OCI-LY7 (cell line): ENCODE results near the gene CLEC4C. TPM values are rescaled to one million over a fixed set of nuclear protein-coding genes. Genes with fewer than 3 reads are reported as not detected.
A peak's percentile ranks its signal among the peaks of the same experiment; 100 is the strongest.
"Not testable (repeated sequence)": the region's sequence is repeated elsewhere in the genome, so short reads cannot be mapped to it uniquely, and the experiment has no call there.

ENCODE experiments used
- Bru-seq: library from RNA; stranded (reverse); fragments of 400-500 nt; gene quantifications from one replicate; lab custom pipeline; 2021; lab: Mats Ljungman, UMichigan
- BruChase-seq, 2 experiments: library from RNA; stranded (reverse); fragments of 400-500 nt; gene quantifications; one replicate each; lab custom pipeline; 2021; lab: Mats Ljungman, UMichigan
- BruUV-seq: library from RNA; stranded (reverse); fragments of 400-500 nt; replicated peaks from 2 replicates; lab custom pipeline; 2021; lab: Mats Ljungman, UMichigan
- CTCF ChIA-PET: fragments of 300-600 bp; sonication (Branson Sonifier 250); formaldehyde crosslinking; loops from one replicate; lab custom pipeline; 2022; ENCODE audit warnings: antibody characterized with exemption; ENCODE audit not compliant: unreplicated experiment; lab: Charles Lee
- POLR2A ChIA-PET: fragments of 300-600 bp; sonication (Branson Sonifier 250); formaldehyde crosslinking; loops from one replicate; lab custom pipeline; 2022; ENCODE audit warnings: antibody characterized with exemption; lab: Charles Lee
- DNase-seq: peaks from one replicate; pipeline ENCODE4 v3.0.0-alpha.2; 2015; ENCODE audit warnings: low spot score
- H2AFZ ChIP-seq: fragments of 200-600 bp; sonication (generic), shearing (Covaris generic); 2 replicates; pipeline ENCODE4 v1.6.1; 2014; ENCODE audit warnings: mild to moderate bottlenecking, antibody characterized with exemption, low read length, moderate library complexity
- H3K27ac ChIP-seq: fragments of 200-600 bp; sonication (generic); 2 replicates; pipeline ENCODE4 v1.5.1; 2014; ENCODE audit warnings: mixed run types, low read depth, mild to moderate bottlenecking, moderate library complexity, low read length, inconsistent platforms; ENCODE audit not compliant: poor library complexity, severe bottlenecking
- H3K36me3 ChIP-seq: fragments of 200-600 bp; sonication (generic); 2 replicates; pipeline ENCODE4 v1.6.1; 2014; ENCODE audit warnings: mild to moderate bottlenecking, antibody characterized with exemption, low read length, moderate library complexity, mixed read lengths; ENCODE audit not compliant: insufficient read depth
- H3K4me1 ChIP-seq: fragments of 200-600 bp; sonication (generic); 2 replicates; pipeline ENCODE4 v1.5.1; 2014; ENCODE audit warnings: mild to moderate bottlenecking, low read length; ENCODE audit not compliant: insufficient read depth, poor library complexity, severe bottlenecking
- H3K4me2 ChIP-seq: fragments of 200-600 bp; sonication (generic); 2 replicates; pipeline ENCODE4 v1.6.1; 2014; ENCODE audit warnings: mild to moderate bottlenecking, low read length
- H3K4me3 ChIP-seq: fragments of 200-600 bp; sonication (generic); 2 replicates; pipeline ENCODE4 v1.5.1; 2014; ENCODE audit warnings: mild to moderate bottlenecking, low read depth, low read length; ENCODE audit not compliant: poor library complexity, severe bottlenecking
- H3K79me2 ChIP-seq: fragments of 200-600 bp; sonication (generic); 2 replicates; pipeline ENCODE4 v1.6.1; 2016; ENCODE audit warnings: low read depth, mild to moderate bottlenecking, low read length, moderate library complexity, mixed read lengths; ENCODE audit not compliant: insufficient read depth
- H3K9me2 ChIP-seq: fragments of 200-600 bp; sonication (generic); 2 replicates; pipeline ENCODE4 v1.6.1; 2016; ENCODE audit warnings: mild to moderate bottlenecking, low read length, mixed read lengths; ENCODE audit not compliant: insufficient read depth
- H3K9me3 ChIP-seq: fragments of 200-600 bp; sonication (generic); 2 replicates; pipeline ENCODE4 v1.6.1; 2014; ENCODE audit warnings: mild to moderate bottlenecking, mixed run types, low read length, mixed read lengths
- H4K20me1 ChIP-seq: fragments of 200-600 bp; sonication (generic); 2 replicates; pipeline ENCODE4 v1.6.1; 2014; ENCODE audit warnings: mild to moderate bottlenecking, antibody characterized with exemption, low read length, moderate library complexity, mixed read lengths; ENCODE audit not compliant: insufficient read depth
- EZH2phosphoT487 ChIP-seq: fragments of 200-600 bp; sonication (generic); IDR thresholded peaks from 2 replicates; pipeline ENCODE4 v1.6.1; 2018; ENCODE audit warnings: low read depth, borderline replicate concordance, mild to moderate bottlenecking, mixed run types, antibody characterized with exemption, low read length, moderate library complexity, mixed read lengths
- intact Hi-C: fragments of 100-400 bp; cut with micrococcal nuclease; formaldehyde crosslinking; loops from one replicate; pipeline ENCODE4 v1.10.0; 2022; ENCODE audit not compliant: unreplicated experiment
- long read RNA-seq: library from polyadenylated mRNA; stranded (forward); transcript quantifications from one replicate; pipeline ENCODE4 v2.0.0, GENCODE V29; 2022
- total RNA-seq, 2 experiments: library from RNA; depleted of rRNA in 1 of 2; stranded (reverse); fragments of >200 nt in 1 of 2; shearing (Covaris generic) in 1 of 2; gene quantifications; 2 replicates each; pipeline ENCODE4 v1.2.3, GENCODE V29; 2014 to 2022
- TF ChIP-seq, protein P1 (sequence below): fragments of 200-600 bp; sonication (generic); conservative IDR thresholded peaks from 2 replicates; pipeline ENCODE4 v1.5.1; 2014; ENCODE audit warnings: mild to moderate bottlenecking, antibody characterized with exemption, low read length, moderate library complexity, mixed read lengths

CLEC4C gene, protein sequence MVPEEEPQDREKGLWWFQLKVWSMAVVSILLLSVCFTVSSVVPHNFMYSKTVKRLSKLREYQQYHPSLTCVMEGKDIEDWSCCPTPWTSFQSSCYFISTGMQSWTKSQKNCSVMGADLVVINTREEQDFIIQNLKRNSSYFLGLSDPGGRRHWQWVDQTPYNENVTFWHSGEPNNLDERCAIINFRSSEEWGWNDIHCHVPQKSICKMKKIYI
- total RNA-seq (2014; rRNA removed; shearing (Covaris generic)) = 0.10 TPM in 1 of 2 replicates, not detected in the other
- total RNA-seq (2022) = not detected in 2 replicates
- Bru-seq, nascent RNA = not detected
- BruChase-seq, experiment 1, labeled RNA remaining after a 6-hour chase = percentile 7 among the genes with signal in this experiment
- not detected for BruChase-seq, experiment 2, labeled RNA remaining after a 2-hour chase
- long read RNA-seq = 0 reads

DNA sequence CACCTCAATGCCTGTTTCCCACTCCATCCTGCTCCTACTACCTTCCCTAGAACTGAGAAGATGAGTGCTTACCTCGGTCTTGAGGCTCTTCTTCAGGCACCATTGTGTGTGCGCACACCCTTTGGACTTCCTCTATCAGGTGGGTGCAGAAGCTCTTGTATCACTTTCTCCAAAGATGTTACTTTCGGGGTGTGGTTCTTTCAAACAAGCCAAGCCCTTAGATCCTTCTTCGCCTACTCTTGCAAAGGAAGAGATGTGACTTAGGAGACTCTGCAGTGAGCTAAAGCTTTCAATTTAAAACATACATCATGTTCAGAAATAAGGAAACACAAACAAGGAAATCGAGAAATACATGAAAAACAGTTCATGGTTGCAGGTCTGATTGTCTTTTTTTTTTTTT lies at the start of gene CLEC4C:
TSS of gene CLEC4C (minus strand) at position 130 of the 400 bp plus-strand sequence. CDS start at position 103, 27 bp downstream.
- no peak for DNase-seq
- no peaks in the 10 kb centered on the region for H3K36me3 ChIP-seq
- H3K79me2 ChIP-seq = no peaks in the 10 kb centered on the region
- H3K9me2 ChIP-seq = no peaks in the 10 kb centered on the region
- H3K4me3 ChIP-seq = no peak within 1 kb of the TSS
- no peak within 1 kb of the TSS for H2AFZ ChIP-seq
- TF ChIP-seq EZH2phosphoT487 = no peak
- TF ChIP-seq, protein P1, sequence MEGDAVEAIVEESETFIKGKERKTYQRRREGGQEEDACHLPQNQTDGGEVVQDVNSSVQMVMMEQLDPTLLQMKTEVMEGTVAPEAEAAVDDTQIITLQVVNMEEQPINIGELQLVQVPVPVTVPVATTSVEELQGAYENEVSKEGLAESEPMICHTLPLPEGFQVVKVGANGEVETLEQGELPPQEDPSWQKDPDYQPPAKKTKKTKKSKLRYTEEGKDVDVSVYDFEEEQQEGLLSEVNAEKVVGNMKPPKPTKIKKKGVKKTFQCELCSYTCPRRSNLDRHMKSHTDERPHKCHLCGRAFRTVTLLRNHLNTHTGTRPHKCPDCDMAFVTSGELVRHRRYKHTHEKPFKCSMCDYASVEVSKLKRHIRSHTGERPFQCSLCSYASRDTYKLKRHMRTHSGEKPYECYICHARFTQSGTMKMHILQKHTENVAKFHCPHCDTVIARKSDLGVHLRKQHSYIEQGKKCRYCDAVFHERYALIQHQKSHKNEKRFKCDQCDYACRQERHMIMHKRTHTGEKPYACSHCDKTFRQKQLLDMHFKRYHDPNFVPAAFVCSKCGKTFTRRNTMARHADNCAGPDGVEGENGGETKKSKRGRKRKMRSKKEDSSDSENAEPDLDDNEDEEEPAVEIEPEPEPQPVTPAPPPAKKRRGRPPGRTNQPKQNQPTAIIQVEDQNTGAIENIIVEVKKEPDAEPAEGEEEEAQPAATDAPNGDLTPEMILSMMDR = no peak
- H3K27ac ChIP-seq = no peak within 1 kb of the TSS
- no peaks in the 10 kb centered on the region for H4K20me1 ChIP-seq
- no peak within 1 kb of the TSS for H3K4me2 ChIP-seq
- POLR2A ChIA-PET = interaction anchor here (0.7 to 0.8 kb wide), 4 partner anchors 55 to 1177 kb away, joined by 4 to 7 read pairs (median 6); no protein-coding TSS in a partner anchor
- H3K4me1 ChIP-seq = no peaks in the 10 kb centered on the region
- BruUV-seq = no TSS peak
- no peaks in the 10 kb centered on the region for H3K9me3 ChIP-seq
- CTCF ChIA-PET = no interaction called here
- intact Hi-C loops = no loop called here

DNA sequence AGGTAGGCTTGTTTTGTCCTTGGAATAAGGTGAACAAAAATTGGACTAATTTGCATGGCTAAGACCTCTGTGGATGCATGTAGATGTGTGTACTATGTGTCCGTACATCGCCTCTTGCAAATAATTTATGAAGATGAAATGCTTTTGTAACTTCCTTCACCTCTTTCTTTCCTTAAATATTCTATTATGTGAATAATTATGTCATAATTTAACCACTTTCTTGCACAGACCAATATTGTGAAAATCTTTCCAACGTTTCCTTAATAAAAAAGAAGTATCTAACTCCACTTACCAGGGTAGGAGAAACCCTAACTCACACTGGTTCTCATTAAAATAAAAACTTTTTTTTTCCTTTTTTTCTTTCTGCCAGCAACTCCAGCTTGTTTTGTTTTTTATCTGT lies 46.0 kb upstream of the CLEC4C start:
- Histone ChIP-seq H3K4me1 (no peaks in the 10 kb centered on the region), H3K36me3 (no peaks in the 10 kb centered on the region), H3K9me3 (no peaks in the 10 kb centered on the region), H3K9me2 (no peaks in the 10 kb centered on the region), H3K4me3 (no peak overlapping the region), H2AFZ (no peak overlapping the region), H3K27ac (no peak overlapping the region), H3K4me2 (no peak overlapping the region), H4K20me1 (no peaks in the 10 kb centered on the region), H3K79me2 (no peaks in the 10 kb centered on the region)
- POLR2A ChIA-PET = no interaction called here
- TF ChIP-seq EZH2phosphoT487 = no peak
- TF ChIP-seq, protein P1 = no peak
- no peak for DNase-seq
- intact Hi-C loops = no loop called here
- CTCF ChIA-PET = no interaction called here
- no TSS peak for BruUV-seq

GRCh38 chr12:7788884-7789528 lies 41.8 kb upstream of the CLEC4C start, which contains the start of gene NANOG:
Gene NANOG (plus strand): TSS chr12:7789402. CDS start chr12:7789615, 213 bp downstream.
- POLR2A ChIA-PET, CTCF ChIA-PET, intact Hi-C loops, H3K36me3 ChIP-seq, H3K27ac ChIP-seq, H3K9me3 ChIP-seq, H3K4me3 ChIP-seq, H3K4me1 ChIP-seq, H4K20me1 ChIP-seq, H3K4me2 ChIP-seq, H3K9me2 ChIP-seq, H2AFZ ChIP-seq, BruUV-seq, H3K79me2 ChIP-seq, DNase-seq: not testable (repeated sequence)
